Left ventricle myocardium superior (tissue), 1 donor: ENCODE measurements around the gene NUP98. TPM values are rescaled to one million over a fixed set of nuclear protein-coding genes. Genes with fewer than 3 reads are reported as not detected.
"Not testable (repeated sequence)": the region's sequence is repeated elsewhere in the genome, so short reads cannot be mapped to it uniquely, and the experiment has no call there.

Experiments used
- ATAC-seq: fragments of 200-7000 bp; cut with Tn5 transposase; one replicate; pipeline ENCODE4 v1.9.1; 2020; ENCODE audit warnings: mild to moderate bottlenecking, moderate library complexity
- DNase-seq: peaks from one replicate; pipeline ENCODE4 v3.0.0-alpha.2; 2020
- intact Hi-C: fragments of 100-400 bp; cut with micrococcal nuclease; formaldehyde crosslinking; loops from one replicate; pipeline ENCODE4 v1.11.0; 2022
- total RNA-seq: library from RNA; stranded (reverse); fragmentation: NEBNext Ultra II Directional; extraction: Animal tissue kit (Norgen Biotek cat#: 25700); gene quantifications from one replicate; pipeline ENCODE4 v1.2.1, GENCODE V29; 2021
- donor health status: DM: no; HTN: yes; CAD: no; lungs with severe emphysema.

The NUP98 gene
- total RNA-seq, 1 donor from 2014 or later = 40.3 TPM

DNA sequence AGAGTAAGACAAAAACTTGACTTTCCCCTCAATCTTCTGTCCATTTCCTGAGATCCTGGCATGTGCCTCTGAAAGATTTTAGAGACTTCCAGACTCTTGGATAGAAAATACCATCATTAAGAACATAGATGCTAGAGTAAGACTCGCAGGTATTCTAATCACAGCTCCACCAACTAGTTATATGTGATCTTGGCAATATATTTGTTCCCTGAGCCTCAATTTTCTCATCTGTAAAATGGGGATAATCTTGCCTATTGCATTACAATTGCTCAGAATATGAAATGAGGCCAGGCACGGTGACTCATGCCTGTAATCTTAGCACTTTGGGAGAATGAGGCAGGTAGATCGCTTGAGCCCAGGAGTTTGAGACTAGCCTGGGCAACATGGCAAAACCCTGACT lies 32.7 kb upstream of the NUP98 start:
- DNase-seq (no peak), ATAC-seq (no peak)
- intact Hi-C loops = no loop called here

DNA sequence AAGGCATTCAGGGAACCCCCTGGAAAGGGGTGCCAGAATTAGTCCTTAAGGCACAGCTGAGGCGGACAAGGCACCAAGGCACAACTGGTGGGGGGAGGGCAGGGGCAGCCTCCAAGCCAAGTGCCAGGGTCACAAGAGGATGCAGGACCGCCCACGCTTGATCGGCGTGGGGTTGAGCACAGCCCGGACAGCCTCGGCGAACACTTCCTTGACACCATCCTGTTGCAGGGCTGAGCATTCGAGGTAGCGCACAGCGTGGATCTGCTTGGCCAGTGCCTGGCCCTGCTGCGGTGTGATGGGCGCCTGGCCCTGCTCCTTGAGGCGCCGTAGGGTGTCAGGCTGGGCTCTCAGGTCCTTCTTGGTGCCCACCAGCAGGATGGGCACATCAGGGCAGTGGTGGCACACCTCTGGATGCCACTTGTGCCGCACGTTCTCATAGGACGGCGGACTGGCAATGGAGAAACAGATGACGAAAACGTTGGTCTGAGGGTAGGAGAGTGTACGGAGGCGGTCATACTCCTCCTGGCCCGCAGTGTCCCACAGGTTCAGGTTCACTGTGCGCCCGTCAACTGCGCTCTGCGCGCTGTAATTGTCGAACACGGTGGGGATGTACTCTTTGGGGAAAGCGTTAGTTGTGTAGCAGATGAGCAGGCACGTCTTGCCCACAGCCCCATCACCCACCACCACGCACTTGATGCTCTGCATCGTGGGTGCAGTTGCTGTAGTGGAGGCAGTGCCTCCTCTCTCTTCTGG lies 30.3 kb upstream of the NUP98 start:
- intact Hi-C loops = no loop called here
- ATAC-seq (no peak), DNase-seq (no peak)

DNA sequence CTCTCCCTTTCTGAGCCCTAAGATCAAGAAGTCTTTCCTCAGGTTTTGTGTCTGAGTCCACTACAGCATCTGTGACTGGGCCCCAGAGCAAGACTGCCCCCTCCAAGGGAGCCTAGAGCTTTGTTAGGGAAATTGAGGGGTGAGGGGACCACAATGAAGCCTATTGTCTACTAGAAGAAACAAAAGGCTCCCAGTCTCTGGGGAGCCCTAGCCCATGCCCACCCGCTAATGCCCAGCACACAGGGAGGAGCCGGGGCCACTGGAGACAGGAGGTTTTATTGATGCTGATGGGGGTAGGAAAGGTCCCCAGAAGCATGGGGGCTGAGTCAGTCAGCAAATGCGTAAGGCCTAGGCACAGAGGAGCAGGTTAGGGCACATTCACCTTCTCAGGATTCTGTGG lies 29.4 kb upstream of the NUP98 start:
- ATAC-seq (no peak), DNase-seq (no peak)
- intact Hi-C loops = no loop called here

DNA sequence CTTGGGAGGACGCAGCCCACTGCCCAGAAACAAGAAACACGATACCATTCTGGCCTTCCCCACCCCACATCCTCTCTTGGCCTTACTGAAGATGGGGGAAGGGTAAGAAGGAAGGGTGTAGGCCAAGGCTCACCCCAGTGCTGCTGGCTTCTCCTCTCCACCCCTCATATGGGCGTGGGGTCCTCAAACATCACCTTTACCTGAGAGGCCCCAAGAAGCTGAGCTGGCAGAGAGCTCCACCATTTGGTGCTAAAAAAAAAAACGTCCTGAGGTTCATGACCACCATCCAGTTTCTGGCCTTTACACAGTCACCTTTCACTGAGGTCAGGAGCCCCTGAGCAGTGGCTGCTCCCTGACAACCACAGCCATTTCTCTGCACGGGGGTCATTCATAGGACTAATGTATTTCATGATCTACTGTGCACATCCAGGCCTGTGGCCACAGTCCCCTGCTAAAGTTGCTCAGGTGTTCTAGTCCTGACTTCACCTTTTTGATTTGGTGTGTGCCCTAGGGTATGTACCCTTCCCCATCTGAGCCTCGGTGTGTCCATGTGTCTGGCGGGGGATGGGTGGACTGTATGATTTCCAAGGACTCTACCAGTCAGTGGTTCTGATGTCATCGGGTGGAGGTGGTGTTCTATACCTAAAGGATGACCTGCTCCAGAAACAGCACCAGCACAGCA lies 28.3 kb upstream of the NUP98 start:
- ATAC-seq (no peak), DNase-seq (no peak)
- intact Hi-C loops = no loop called here

DNA sequence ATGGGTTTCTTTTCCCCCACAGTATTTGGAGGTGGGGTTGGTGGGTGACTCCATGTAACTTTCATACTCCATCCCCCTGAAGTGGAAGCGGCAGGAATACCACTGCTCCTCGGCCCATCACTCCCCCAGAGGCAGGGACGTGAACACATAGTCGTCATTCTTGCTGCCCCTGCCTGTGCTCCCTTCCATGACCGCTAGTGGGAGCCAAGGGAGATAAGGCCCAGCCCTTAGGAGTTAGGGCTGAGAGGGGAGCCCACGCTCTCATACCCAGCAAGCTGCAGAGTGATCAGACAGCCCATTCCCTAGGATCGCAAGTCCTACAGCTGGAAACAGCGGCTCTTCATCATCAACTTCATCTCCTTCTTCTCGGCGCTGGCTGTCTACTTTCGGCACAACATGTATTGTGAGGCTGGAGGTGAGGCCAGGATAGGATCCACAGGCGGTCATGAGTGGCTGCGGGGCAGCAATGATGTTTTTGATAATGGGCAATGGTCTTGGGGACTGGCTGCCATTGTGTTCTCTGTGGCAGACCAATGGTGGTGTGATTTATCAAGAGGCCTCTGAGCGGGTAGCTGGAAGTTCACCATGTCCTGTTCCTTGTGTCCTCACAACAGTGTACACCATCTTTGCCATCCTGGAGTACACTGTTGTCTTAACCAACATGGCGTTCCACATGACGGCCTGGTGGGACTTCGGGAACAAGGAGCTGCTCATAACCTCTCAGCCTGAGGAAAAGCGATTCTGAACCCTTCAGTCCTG lies 27.5 kb upstream of the NUP98 start:
- peak; percentile 70 for DNase-seq

DNA sequence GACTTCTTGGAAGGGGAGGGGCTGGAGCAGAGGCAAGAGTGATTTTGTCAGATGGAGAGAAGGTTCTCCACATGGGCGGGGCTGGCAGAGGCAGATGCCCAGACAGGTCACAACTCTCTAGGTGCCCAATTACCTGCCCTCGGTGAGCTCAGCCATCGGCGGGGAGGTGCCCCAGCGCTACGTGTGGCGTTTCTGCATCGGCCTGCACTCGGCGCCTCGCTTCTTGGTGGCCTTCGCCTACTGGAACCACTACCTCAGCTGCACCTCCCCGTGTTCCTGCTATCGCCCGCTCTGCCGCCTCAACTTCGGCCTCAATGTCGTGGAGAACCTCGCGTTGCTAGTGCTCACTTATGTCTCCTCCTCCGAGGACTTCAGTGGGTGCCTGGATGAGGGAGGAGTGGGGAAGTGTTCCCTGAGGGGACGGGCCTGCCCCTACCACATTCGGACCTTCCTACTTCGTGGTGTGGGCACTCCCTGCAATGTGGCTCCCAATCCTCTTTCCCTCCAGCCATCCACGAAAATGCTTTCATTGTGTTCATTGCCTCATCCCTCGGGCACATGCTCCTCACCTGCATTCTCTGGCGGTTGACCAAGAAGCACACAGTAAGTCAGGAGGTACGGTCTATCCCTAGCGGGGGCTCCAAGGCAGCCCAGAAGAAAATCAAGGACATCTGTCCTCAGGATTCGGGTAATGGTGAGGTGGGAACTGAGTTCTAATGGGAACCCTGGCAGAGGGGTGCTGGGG lies 26.6 kb upstream of the NUP98 start:
- no peak for DNase-seq
- intact Hi-C loops = no loop called here
- no peak for ATAC-seq

More for the DNA sequence above, 27.5 kb upstream of the NUP98 start:
- ATAC-seq = peak; percentile 64
- intact Hi-C loops = no loop called here

DNA sequence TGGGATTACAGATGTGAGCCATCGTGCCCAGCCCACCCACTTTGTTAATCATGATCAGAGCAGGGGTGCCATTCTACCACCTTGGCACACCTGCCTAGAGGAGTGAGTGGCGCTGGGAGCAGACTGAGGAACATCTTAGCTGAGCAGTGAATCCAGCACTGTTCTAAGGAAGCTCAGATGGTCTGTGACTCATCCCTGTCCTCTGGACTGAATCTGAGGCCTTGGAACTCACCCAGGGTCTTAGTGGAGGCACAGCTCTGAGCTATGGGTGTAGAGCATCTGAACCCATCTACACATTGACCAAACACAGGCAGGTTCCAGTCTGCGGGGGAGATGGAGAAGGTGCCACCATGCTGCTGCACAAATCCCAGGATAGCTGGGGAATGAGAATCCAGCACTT lies 25.9 kb upstream of the NUP98 start:
- ATAC-seq = peak; percentile 14
- DNase-seq = no peak
- intact Hi-C loops = no loop called here

DNA sequence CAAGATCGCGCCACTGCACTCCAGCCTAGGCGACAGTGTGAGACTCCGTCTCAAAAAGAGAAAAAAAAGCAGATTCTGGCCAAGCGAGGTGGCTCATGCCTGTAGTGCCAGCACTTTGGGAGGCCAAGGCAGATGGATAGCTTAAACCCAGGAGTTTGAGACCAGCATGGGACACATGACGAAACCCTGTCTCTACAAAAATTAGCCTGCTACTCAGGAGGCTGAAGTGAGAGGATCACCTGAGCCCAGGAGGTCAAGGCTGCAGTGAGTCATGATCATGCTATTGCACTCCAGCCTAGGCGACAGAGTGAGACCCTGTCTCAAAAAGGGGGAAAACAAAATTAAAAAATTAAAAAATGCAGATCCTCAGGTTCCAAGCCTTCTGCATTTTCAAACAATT lies 25.0 kb upstream of the NUP98 start:
- intact Hi-C loops = no loop called here
- ATAC-seq = no peak
- no peak for DNase-seq

DNA sequence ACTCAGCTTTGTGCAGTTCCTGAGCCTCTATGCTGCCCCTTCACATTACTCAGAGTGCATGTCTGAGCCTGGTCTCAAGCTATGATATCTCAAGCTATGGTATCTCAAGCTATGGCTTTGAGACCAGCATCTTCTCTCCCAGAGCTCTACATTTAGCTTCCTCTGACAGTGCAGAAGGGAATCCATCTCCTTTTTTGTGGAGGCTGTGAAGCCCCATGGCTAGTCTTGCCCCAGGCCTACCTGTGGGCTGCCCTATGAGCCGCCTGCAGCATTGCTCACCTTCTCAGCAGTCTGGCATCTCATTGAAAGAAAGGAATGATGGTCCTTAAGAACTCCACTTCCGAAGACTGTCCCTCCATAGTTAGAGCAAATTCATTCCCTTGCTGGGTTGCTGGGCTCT lies 23.6 kb upstream of the NUP98 start:
- intact Hi-C loops = no loop called here
- ATAC-seq (no peak), DNase-seq (no peak)

DNA sequence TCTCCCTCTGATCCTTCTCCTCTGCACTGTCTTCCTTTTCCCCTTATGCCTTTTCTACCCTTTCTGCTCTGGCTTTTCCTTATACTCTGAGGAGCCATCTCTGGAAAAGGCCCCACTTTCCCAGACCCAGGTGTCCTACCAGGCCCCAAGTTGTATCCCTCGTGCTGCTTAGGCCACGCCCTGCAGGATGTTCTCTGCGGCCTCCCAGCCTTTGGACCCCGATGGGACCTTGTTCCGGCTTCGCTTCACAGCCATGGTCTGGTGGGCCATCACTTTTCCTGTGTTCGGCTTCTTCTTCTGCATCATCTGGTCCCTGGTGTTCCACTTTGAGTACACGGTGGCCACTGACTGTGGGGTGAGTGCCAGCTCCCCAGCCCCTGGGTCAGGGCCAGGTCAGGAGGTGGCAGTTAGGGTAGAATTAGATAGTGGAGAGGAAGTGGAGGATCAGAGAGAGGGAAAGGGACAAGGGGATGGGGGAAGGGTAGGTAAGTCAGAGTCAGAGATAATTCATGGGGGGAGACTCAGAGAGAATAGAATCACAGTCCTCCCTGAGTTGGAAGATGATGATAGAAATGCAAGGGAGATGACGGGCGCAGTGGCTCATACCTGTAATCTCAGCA lies 19.9 kb upstream of the NUP98 start:
- no peak for DNase-seq
- intact Hi-C loops = no loop called here
- ATAC-seq = peak; percentile 34

DNA sequence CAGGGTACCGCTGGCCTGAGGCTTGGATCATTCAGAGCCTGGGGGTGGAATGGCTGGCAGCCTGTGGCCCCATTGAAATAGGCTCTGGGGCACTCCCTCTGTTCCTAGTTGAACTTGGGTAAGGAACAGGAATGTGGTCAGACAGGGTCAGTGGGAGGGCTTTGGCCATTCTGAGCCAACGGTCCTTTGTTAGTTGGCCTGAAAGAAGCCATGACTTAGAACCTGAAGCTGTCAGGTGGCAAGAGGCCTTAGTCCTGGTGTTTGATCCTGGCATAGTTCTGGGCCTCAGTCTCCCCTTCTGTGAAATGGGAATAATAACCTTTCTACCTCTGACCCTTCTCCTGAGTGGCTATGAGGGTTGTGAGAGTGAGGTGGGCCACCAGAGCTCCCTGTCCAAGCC lies 19.3 kb upstream of the NUP98 start:
- no peak for DNase-seq
- ATAC-seq = no peak
- intact Hi-C loops = no loop called here

DNA sequence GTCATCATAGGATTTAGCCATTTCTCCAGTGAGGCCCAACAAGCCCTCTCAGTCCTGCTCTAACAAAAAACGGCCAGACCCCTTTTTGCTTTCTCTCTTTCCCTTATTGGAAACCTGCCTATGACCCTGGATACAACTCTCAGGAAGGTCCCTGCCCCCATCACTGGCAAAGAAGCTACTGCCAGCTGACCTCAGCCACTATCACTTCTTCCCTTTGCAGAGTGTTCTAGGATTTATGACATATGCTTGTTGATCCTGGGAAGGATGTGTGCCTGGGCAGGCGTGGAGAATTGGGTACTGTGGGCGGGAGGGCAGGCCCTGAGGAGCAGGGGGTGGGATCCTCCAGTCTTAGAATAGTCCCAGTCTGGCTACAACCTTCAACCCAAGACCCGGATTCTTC lies 18.5 kb upstream of the NUP98 start:
- intact Hi-C loops = no loop called here
- ATAC-seq (peak; percentile 77), DNase-seq (no peak)

DNA sequence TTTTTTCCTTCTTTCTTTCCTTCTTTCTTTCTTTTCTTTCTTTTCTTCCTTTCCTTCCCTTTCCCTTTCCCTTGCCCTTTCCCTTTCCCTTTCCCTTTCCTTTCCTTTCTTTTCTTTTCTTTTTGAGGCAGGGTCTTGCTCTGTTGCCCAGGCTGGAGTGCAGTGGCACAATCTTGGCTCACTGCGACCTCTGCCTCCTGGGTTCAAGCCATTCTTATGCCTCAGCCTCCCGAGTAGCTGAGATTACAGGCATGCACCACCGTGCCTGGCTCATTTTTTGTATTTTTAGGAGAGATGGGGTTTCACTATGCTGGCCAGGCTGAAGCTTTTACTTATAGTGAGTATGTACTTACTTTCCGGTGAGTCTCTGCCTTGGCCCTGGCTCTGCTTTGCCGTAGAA lies 17.5 kb upstream of the NUP98 start:
- intact Hi-C loops, ATAC-seq, DNase-seq: not testable (repeated sequence)

DNA sequence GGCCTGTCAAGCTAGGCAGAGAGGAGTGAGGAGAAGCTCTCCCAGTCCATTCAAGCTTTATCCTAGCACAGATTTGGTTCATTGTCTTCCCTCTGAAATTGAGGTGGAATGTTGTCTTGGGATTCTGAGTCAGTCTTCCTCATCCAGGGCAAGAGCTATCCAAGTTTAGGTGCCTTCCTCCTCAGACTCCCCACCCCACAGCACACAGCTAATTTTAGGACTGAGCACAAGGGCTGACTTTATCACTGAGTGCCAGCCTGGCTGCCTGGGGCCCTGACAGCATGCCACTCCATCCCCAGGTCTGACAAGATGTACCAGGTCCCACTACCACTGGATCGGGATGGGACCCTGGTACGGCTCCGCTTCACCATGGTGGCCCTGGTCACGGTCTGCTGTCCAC lies 13.6 kb upstream of the NUP98 start:
- intact Hi-C loops = no loop called here
- peak; percentile 58 for DNase-seq
- peak; percentile 73 for ATAC-seq

DNA sequence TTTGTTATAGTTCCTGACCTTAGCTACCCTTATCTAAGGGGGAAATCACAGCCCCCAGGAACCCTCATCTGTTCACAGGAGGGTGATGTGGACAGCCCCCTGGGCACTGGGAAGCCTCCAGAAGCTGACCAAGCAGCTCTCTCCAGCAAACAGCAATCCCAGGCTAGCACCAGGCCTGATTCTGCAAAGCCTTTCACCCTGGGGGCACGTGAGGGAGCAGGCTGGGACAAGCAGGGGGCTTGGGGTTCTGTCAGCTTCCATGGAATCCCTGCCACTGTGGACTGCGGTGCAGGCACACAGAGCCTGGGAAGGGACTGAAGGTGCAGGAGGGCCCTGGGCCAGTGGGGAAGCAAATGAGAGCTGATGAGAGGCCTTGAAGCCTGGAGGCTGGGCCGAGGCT lies 13.1 kb upstream of the NUP98 start:
- no peak for DNase-seq
- intact Hi-C loops = no loop called here
- peak; percentile 1 for ATAC-seq

DNA sequence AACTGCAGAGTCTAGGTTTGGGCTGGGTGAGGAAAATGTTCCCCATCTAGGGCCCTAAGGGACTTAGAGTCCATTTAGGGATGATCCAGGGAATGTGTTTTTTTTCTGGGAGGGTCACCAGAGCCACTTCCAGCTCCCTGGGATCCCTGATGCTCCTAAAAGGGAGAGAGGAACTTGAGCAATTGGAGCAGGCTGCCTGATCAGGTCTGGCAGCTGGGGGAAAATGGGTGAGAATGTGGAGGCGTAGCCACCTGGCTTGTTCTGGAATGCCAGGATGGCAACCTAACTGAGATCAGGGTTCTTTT lies 12.2 kb upstream of the NUP98 start:
- intact Hi-C loops = no loop called here
- DNase-seq = no peak
- ATAC-seq = no peak

DNA sequence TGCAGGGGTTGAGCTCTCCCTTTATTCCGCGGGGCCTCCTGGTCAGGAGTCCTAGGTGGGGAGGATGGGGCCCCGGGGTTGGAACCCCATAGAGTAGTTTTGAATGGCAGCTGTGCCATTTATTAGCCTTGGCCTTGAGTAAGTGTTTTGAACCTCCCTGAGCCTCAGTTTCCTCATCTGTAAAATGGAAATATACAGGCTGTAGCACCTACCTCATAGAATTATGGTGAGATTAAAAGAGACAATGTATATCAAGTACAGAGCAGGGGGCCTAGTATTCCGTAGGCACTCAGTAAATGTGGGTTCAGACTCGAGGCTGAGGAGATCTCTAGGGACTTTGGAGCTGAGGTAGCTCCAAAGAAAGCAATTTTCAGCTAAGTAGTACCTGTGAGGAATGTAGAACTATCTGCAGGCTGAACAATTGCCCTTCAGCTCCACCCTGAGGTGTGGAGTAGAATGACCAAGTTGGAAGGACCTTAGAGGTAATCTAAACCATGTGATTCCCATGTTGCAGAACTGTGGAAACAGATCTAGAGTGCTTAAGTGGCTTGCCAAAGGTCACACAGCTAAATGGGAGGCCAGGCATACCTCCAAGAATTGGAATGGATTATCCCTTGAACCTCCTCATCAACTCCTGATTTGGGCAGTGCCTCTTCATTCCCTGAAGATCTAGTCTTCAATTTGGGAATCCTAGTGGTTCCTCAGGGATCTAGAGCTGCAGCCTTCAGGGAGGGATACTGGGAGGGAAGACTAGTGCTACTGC lies 11.7 kb upstream of the NUP98 start:
- intact Hi-C loops = no loop called here
- no peak for DNase-seq
- ATAC-seq = peak; percentile 65

DNA sequence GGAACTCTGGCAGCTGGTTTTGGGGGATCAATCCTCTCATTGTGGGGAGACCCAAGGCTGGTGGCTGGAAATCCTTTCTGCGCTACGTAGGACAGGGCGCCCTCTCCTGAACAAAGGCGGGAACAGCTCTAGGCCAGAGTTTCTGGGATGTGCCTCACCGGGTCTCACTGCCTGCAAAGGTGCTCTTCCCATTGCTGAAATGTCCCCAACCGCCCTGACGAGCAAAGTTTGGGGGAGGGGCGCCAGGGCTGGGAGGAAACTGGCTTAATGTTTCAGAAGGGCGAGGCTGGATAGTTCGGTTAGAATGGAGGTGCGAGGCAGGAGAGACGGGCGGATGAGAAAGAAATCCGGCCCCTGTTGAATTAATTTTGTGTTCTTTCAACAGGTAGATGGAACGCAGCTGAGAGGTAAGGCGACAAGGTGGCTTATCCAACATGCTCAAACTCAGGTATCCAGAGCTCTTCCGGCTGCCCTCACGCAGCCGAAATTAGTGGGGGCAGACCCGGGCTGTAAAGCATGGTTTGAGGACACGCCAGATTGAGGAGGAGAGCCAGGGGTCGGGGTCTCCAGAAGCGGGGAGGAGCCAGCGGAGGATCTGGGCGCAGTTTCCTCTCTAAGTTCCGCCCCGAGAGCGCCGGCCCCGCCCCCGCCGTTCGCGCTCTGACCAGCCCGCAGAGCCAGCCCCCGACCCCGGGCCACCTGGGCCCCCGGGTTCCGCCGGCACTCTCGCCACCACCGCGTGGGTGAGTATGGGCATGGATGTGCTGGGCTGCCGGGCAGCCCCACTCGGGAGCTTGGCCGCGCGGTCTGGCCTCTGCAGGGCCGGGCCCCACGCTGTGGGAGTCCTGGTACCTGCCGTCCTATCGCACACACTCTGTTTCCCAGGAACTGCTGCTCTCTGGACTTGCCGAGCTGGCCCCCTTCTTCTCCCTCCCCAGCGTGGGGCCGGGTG lies 10.8 kb upstream of the NUP98 start, which contains the start of gene PGAP2:
Gene PGAP2, plus strand, starts transcription at position 652 of the 952 bp plus-strand sequence. CDS start 2,700 bp downstream, outside the sequence.
- peak; percentile 84 for DNase-seq
- intact Hi-C loops = no loop called here
- peak; percentile 76 for ATAC-seq
